K562 (cell line): Measurements from ENCODE around the gene NKX2-2. TPM values are rescaled to one million over a fixed set of nuclear protein-coding genes. Genes with fewer than 3 reads are reported as not detected.

Experiments
- ARID2 ChIP-seq: fragments of 450-650 bp; IDR thresholded peaks from 2 replicates; pipeline ENCODE4 v1.6.1; 2017; ENCODE audit warnings: antibody characterized with exemption, mild to moderate bottlenecking
- CCNT2 ChIP-seq: IDR thresholded peaks from 2 replicates; pipeline ENCODE4 v1.6.1; 2011; ENCODE audit warnings: borderline replicate concordance, low read depth, mild to moderate bottlenecking, moderate library complexity, mixed read lengths, low read length; ENCODE audit not compliant: insufficient read length; ENCODE audit errors: extremely low read depth
- ESRRA ChIP-seq: fragments of 450-650 bp; IDR thresholded peaks from 2 replicates; pipeline ENCODE4 v1.6.1; 2014; ENCODE audit warnings: low read depth, mild to moderate bottlenecking, moderate library complexity, borderline replicate concordance
- HDAC2 ChIP-seq: fragments of 450-650 bp; IDR thresholded peaks from 2 replicates; pipeline ENCODE4 v1.6.1; 2016; ENCODE audit warnings: mild to moderate bottlenecking
- L3MBTL2 ChIP-seq: fragments of 450-650 bp; IDR thresholded peaks from 2 replicates; pipeline ENCODE4 v1.6.1; 2016; ENCODE audit warnings: mild to moderate bottlenecking, moderate library complexity
- MECOM ChIP-seq: fragments of 250-450 bp; sonication (Bioruptor Pico); IDR thresholded peaks from 2 replicates; pipeline ENCODE4 v1.8.0; 2022; ENCODE audit warnings: inconsistent platforms
- POLR2A ChIP-seq: fragments of 450-650 bp; conservative IDR thresholded peaks from 2 replicates; pipeline ENCODE4 v1.6.1; 2016
- SAP30 ChIP-seq: fragments of 200-600 bp; sonication (generic); IDR thresholded peaks from 2 replicates; pipeline ENCODE4 v1.6.1; 2012; ENCODE audit warnings: borderline replicate concordance, low read depth, mild to moderate bottlenecking, moderate library complexity, low read length, control low read depth, inconsistent platforms; ENCODE audit not compliant: insufficient read depth, poor library complexity, severe bottlenecking
- STAG1 ChIP-seq: sonication (generic); formaldehyde crosslinking; IDR thresholded peaks from 2 replicates; pipeline ENCODE4 v1.5.0; 2020; ENCODE audit warnings: missing genetic modification reagents, borderline replicate concordance
- TAF9B ChIP-seq: fragments of 450-650 bp; IDR thresholded peaks from 2 replicates; pipeline ENCODE4 v1.6.1; 2018; ENCODE audit warnings: mild to moderate bottlenecking; ENCODE audit not compliant: partially characterized antibody
- THRA ChIP-seq: fragments of 450-650 bp; IDR thresholded peaks from 2 replicates; pipeline ENCODE4 v1.6.1; 2017; ENCODE audit warnings: mild to moderate bottlenecking, moderate library complexity
- YBX1 ChIP-seq: fragments of 450-650 bp; IDR thresholded peaks from 2 replicates; pipeline ENCODE4 v1.7.1; 2016; ENCODE audit warnings: mild to moderate bottlenecking
- polyA plus RNA-seq, 8 experiments: library from polyadenylated mRNA; depleted of rRNA in 4 of 8; stranded (reverse) in 5 of 8; unstranded in 3 of 8; fragments of >200 nt; fragmentation: Nextera tagmentation in 2 of 8; fragmentation: Illumina TruSeq in 1 of 8; extraction: Ambion mirVana in 2 of 8; extraction: Trizol in 1 of 8; gene quantifications; 2 replicates each; pipeline versions ENCODE4 v1.2.1 to v1.2.3, GENCODE V29; 2011 to 2014; ENCODE audit warnings: inconsistent platforms in 1 of 8, missing spikeins in 1 of 8
- total RNA-seq, 7 experiments: library from RNA; depleted of rRNA in 6 of 7; stranded (reverse); fragments of >200 nt in 6 of 7; fragmentation: Illumina TruSeq in 2 of 7; extraction: Trizol in 2 of 7; gene quantifications; 2 replicates each; pipeline versions ENCODE4 v1.2.1 to v1.2.3, GENCODE V29; 2011 to 2021; ENCODE audit warnings: low replicate concordance in 1 of 7
- TF ChIP-seq, protein P1 (sequence below), 3 experiments: IDR thresholded peaks in 2 of 3; conservative IDR thresholded peaks in 1 of 3; 2 replicates each; pipeline ENCODE4 v1.5.1; 2011 to 2012; ENCODE audit warnings: low read length in 3 of 3, mild to moderate bottlenecking in 3 of 3, control low read depth in 2 of 3, improper control_type of control experiment in 1 of 3, inconsistent platforms in 1 of 3, low read depth in 1 of 3, mixed read lengths in 1 of 3, moderate library complexity in 1 of 3; ENCODE audit not compliant: insufficient read depth in 2 of 3
- TF ChIP-seq, protein P2 (sequence below), 2 experiments: IDR thresholded peaks; 2 replicates each; pipeline ENCODE4 v1.6.1; 2011; ENCODE audit warnings: borderline replicate concordance in 1 of 2, control low read depth in 1 of 2, low read depth in 1 of 2, low read length in 1 of 2, mild to moderate bottlenecking in 1 of 2, mixed read lengths in 1 of 2, moderate library complexity in 1 of 2; ENCODE audit not compliant: insufficient read depth in 1 of 2, insufficient read length in 1 of 2, poor library complexity in 1 of 2, severe bottlenecking in 1 of 2; ENCODE audit errors: extremely low read depth in 1 of 2

The NKX2-2 gene
- total and polyA plus RNA-seq, 9 of the 15 experiments (the other 6 are each of a cell fraction or from before 2014, with no cell fraction given), result 0.04 TPM; not detected in 8

- no peak for TF ChIP-seq MECOM
- no peak for TF ChIP-seq ESRRA
- no peak for TF ChIP-seq POLR2A
- no peak for TF ChIP-seq CCNT2
- TF ChIP-seq, protein P1, sequence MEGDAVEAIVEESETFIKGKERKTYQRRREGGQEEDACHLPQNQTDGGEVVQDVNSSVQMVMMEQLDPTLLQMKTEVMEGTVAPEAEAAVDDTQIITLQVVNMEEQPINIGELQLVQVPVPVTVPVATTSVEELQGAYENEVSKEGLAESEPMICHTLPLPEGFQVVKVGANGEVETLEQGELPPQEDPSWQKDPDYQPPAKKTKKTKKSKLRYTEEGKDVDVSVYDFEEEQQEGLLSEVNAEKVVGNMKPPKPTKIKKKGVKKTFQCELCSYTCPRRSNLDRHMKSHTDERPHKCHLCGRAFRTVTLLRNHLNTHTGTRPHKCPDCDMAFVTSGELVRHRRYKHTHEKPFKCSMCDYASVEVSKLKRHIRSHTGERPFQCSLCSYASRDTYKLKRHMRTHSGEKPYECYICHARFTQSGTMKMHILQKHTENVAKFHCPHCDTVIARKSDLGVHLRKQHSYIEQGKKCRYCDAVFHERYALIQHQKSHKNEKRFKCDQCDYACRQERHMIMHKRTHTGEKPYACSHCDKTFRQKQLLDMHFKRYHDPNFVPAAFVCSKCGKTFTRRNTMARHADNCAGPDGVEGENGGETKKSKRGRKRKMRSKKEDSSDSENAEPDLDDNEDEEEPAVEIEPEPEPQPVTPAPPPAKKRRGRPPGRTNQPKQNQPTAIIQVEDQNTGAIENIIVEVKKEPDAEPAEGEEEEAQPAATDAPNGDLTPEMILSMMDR (IDR thresholded peaks at IDR 0.05 in 2 of 3, conservative IDR thresholded peaks at IDR 0.05 in 1 of 3; ENCODE audit: insufficient read depth in 2 of 3, low read depth in 1 of 3, low read length in 3 of 3), result peak; percentile 83 to 88 (median 88)
- TF ChIP-seq SAP30, result no peak
- TF ChIP-seq THRA, result no peak
- 0 out of 2 replicates have a peak, but pooled peaks have one; percentile 57 for TF ChIP-seq ARID2
- TF ChIP-seq, protein P2, sequence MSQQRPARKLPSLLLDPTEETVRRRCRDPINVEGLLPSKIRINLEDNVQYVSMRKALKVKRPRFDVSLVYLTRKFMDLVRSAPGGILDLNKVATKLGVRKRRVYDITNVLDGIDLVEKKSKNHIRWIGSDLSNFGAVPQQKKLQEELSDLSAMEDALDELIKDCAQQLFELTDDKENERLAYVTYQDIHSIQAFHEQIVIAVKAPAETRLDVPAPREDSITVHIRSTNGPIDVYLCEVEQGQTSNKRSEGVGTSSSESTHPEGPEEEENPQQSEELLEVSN (IDR thresholded peaks at IDR 0.05; ENCODE audit: borderline replicate concordance in 1 of 2, extremely low read depth in 1 of 2, insufficient read depth in 1 of 2, insufficient read length in 1 of 2, low read depth in 1 of 2, low read length in 1 of 2, poor library complexity in 1 of 2, severe bottlenecking in 1 of 2), result peak in 1 of 2 experiments; percentile 37
- no peak for TF ChIP-seq TAF9B
- TF ChIP-seq STAG1 (CRISPR knock-in tag), result peak; percentile 87
- TF ChIP-seq YBX1, result no peak
- TF ChIP-seq HDAC2, result no peak
- TF ChIP-seq L3MBTL2, result no peak
Observed at GRCh38 chr20:21505161-21505809, 8.6 kb downstream of the NKX2-2 start (continued).
